ENCODE measurements around the gene PKD2.
"Not testable (repeated sequence)": the region's sequence is repeated elsewhere in the genome, so short reads cannot be mapped to it uniquely, and the experiment has no call there.

PKD2 gene

DNA sequence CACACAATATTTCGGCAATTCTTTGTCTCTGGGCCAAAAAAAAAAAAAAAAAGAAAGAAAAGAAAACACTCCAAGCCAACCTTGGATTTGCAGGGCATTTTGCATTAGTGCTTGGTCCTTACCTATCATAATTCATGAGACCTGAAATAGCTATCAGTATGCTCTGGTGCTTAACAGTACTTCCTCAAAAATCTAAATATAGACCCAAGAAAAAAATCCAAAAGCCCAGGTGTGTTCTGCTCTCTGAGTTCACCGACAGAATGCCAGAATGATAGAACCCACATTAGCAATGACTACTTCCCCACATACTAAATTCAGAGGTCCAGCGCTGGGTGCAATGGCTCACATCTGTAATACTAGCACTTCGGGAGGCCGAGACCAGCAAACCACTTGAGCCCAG is 108.2 kb downstream of the PKD2 start:
- DNase-seq (ENCODE audit: low spot score) = no peak

DNA sequence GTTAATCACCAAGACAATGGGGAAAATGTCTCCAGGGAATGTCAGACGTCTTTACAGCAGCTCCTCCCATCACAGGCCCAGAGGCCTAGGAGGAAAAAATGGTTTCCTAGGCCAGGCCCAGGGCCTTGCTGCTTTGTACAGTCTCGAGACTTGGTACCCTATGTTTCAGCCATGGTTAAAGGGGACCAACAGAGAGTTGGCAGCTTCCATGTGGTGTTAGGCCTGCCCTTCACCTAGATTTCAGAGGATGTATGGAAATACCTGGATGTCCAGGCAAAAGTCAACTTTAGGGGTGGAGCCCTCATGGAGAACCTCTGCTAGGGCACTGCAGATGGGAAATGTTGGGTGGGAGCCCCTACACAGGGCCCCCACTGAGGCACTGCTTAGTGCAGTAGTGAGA is 112.5 kb downstream of the PKD2 start:
- DNase-seq (ENCODE audit: low spot score) = no peak

DNA sequence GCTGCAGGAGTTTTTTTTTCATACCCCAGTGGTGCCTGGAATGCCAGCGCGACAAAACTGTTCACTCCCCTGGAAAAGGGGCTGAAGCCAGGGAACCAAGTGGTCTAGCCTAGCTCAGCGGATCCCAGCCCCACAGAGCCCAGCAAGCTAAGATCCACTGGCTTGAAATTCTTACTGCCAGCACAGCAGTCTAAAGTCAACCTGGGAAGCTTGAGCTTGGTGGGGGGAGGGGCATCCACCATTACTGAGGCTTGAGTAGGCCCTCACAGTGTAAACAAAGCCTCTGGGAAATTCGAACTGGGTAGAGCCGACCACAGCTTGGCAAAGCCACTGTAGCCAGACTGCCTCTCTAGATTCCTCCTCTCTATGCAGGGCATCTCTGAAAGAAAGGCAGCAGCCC is 114.8 kb downstream of the PKD2 start:
- not testable (repeated sequence) for DNase-seq (ENCODE audit: low spot score)
